SJCRH30 (cell line): Measurements from ENCODE around the gene NOS2. TPM values are rescaled to one million over a fixed set of nuclear protein-coding genes. Genes with fewer than 3 reads are reported as not detected.
A peak's percentile ranks its signal among the peaks of the same experiment; 100 is the strongest.
"Not testable (repeated sequence)": the region's sequence is repeated elsewhere in the genome, so short reads cannot be mapped to it uniquely, and the experiment has no call there.

Experiments used
- DNase-seq, 2 experiments: peaks; one replicate each; pipeline ENCODE4 v3.0.0-alpha.2; 2015 to 2020
- H3K27ac ChIP-seq: fragments of 250-450 bp; sonication (Bioruptor Pico); 2 replicates; pipeline ENCODE4 v1.5.1; 2020; ENCODE audit warnings: mild to moderate bottlenecking, moderate library complexity
- H3K27me3 ChIP-seq: fragments of 250-450 bp; sonication (Bioruptor Pico); 2 replicates; pipeline ENCODE4 v1.5.1; 2020; ENCODE audit warnings: mild to moderate bottlenecking, moderate library complexity
- H3K36me3 ChIP-seq: fragments of 250-450 bp; sonication (Bioruptor Pico); 2 replicates; pipeline ENCODE4 v1.5.1; 2020; ENCODE audit warnings: mild to moderate bottlenecking, moderate library complexity
- H3K4me1 ChIP-seq: fragments of 250-450 bp; sonication (Bioruptor Pico); 2 replicates; pipeline ENCODE4 v1.5.1; 2020; ENCODE audit warnings: mild to moderate bottlenecking, moderate library complexity
- H3K4me3 ChIP-seq: fragments of 250-450 bp; sonication (Bioruptor Pico); 2 replicates; pipeline ENCODE4 v1.5.1; 2020; ENCODE audit warnings: mild to moderate bottlenecking, moderate library complexity
- H3K9me3 ChIP-seq: fragments of 250-450 bp; sonication (Bioruptor Pico); replicated peaks from 2 replicates; pipeline ENCODE4 v1.5.1; 2020; ENCODE audit warnings: mild to moderate bottlenecking, moderate library complexity
- total RNA-seq: library from RNA; depleted of rRNA; stranded (reverse); fragments of >200 nt; shearing (Covaris generic); gene quantifications from 2 replicates; pipeline ENCODE4 v1.2.3, GENCODE V29; 2014

The NOS2 gene
- total RNA-seq, 1 experiment from 2014 or later: not detected

DNA sequence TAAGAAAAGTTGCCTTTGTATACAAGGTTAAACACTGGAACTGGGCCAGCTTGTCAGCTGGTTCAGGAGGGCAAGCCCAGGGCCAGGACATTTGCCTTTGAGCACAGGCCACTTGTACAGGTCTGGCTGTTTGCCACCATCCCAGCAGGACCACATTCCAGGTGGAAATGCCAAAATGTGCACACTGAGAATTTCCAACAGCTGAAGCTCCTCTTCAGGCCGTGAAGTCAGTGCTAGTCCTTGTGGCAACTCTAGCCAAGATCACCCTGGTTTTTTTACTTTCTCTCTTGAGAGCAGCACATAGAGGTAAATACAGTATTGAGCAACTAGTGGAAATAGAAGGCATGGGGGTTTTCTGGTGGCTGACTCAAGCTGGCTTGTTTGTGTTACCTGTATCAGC, 29.6 kb upstream of the NOS2 start:
- not testable (repeated sequence) for H3K9me3 ChIP-seq, H3K27ac ChIP-seq, H3K36me3 ChIP-seq, H3K4me1 ChIP-seq, H3K27me3 ChIP-seq, H3K4me3 ChIP-seq
- peak; percentile 66 to 72 for DNase-seq

DNA sequence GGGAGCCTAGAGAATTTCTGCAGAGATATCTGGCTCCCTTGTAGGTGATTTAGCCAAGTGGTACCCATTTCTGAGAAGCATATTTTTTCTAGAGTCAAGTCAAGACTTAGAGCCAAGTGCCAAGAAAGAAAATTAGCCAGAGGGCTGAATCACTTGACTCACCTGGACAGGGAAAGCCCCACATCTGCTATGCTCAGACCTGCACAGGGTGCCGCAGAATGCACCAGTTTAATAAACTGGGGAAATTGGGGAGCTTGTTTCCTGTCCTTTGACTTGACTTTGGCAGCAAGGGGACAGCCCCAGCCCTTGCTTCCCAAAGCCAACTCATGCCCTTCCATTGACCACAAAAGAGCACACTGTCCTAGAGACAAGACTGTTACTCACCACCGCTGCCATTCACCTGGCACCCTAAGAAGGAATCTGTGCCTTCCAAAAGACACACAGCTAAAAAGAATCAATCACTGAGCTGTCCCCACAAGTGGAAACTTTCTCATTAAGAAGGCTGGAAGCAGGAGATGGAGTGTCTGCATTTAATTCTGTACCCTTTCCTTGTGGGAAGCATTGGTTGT, 28.9 kb upstream of the NOS2 start:
- H3K27me3 ChIP-seq, H3K4me1 ChIP-seq, H3K36me3 ChIP-seq, H3K27ac ChIP-seq, H3K9me3 ChIP-seq, DNase-seq, H3K4me3 ChIP-seq: not testable (repeated sequence)

DNA sequence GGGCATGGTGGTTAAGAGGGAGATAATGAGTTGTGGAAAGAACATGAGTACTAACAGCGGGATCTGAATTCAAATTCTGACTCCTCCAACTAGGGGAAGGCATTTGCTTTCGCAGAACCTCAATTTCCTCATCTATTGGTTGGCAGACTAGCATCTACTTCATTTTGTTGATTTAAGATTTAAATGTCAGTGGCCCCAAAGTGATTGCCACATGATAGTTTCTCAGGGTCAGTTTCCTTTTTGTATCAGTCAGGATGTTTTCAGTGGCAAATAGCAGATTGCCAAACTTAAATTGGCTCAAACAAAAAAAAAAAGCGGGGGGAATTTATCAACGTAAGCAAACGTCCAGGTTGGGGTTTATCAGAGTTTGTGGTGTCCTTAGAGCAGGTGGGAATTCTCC, 25.1 kb upstream of the NOS2 start:
- no peak for DNase-seq
- Histone ChIP-seq H3K4me3 (no peak overlapping the region), H3K4me1 (no peaks in the 10 kb centered on the region), H3K36me3 (no peaks in the 10 kb centered on the region), H3K27ac (no peak overlapping the region), H3K9me3 (no peaks in the 10 kb centered on the region), H3K27me3 (0 out of 2 replicates have a peak, but pooled peaks cover 3% of the 10 kb centered on the region)

- H3K36me3 ChIP-seq: no peaks in the 10 kb centered on the region
- H3K9me3 ChIP-seq: no peaks in the 10 kb centered on the region
- 0 out of 2 replicates have a peak, but pooled peaks cover 3% of the 10 kb centered on the region for H3K27me3 ChIP-seq
- H3K4me3 ChIP-seq: no peak overlapping the region
- no peak for DNase-seq
- no peaks in the 10 kb centered on the region for H3K4me1 ChIP-seq
- no peak overlapping the region for H3K27ac ChIP-seq
These were observed 24.4 kb upstream of the NOS2 start for GRCh38 chr17:27824745-27825144.

DNA sequence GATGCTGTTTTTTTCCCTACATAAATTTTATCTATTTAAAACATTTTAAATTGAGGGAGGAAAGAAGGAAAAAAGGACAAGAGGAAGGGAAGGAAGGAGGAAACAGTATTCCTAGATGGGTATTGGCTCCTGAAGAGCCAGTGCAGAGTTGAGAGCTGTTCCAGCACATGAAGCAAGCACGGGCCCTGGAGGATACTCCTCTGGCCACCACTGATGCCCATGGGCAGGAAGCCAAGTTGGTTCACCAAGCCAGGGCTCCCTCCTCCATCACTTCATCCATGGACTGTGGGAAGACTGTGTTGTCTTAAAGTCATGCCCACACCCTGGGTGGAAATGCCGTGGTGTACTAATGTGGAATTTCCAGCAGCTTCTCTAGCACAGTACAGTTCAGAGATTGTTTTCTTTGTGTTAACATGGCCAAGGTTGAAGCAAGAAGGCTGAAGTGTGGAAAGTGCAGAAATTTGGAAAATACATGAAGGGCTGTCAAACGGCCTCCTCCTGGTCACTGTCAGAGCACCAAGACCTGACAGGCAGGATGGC, 23.9 kb upstream of the NOS2 start:
- Histone ChIP-seq H3K4me3 (no peak overlapping the region), H3K27me3 (0 out of 2 replicates have a peak, but pooled peaks cover 3% of the 10 kb centered on the region), H3K27ac (no peak overlapping the region), H3K9me3 (no peaks in the 10 kb centered on the region), H3K36me3 (no peaks in the 10 kb centered on the region), H3K4me1 (no peaks in the 10 kb centered on the region)
- no peak for DNase-seq

GRCh38 chr17:27822108-27822507, 21.8 kb upstream of the NOS2 start:
- DNase-seq: not testable (repeated sequence)

DNA sequence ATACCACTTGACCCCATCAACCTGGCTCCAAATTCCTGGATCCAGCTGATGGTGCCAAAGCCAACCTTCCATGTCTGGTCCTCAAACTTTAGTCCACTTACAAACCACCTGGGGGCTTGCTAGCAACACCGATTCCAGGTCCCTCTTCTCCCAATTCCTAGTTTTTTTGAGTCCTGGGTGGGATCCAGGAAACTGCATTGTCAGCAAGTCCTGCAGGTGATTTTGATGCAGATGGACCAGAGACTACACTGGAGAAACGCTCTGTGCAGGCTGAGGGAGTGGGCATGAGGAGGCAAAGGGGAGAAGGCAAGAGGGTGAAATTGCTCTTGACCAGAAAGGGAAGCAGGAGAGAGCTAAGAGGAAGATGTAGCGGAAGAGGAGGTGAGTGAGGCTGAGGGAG, 21.0 kb upstream of the NOS2 start:
- Histone ChIP-seq H3K4me1 (no peaks in the 10 kb centered on the region), H3K27me3 (0 out of 2 replicates have a peak, but pooled peaks cover 3% of the 10 kb centered on the region), H3K36me3 (no peaks in the 10 kb centered on the region), H3K27ac (no peak overlapping the region), H3K9me3 (no peaks in the 10 kb centered on the region), H3K4me3 (no peak overlapping the region)
- DNase-seq: no peak

More at GRCh38 chr17:27822108-27822507, 21.8 kb upstream of the NOS2 start:
- H3K9me3 ChIP-seq, H3K36me3 ChIP-seq, H3K27ac ChIP-seq, H3K27me3 ChIP-seq, H3K4me1 ChIP-seq, H3K4me3 ChIP-seq: not testable (repeated sequence)

DNA sequence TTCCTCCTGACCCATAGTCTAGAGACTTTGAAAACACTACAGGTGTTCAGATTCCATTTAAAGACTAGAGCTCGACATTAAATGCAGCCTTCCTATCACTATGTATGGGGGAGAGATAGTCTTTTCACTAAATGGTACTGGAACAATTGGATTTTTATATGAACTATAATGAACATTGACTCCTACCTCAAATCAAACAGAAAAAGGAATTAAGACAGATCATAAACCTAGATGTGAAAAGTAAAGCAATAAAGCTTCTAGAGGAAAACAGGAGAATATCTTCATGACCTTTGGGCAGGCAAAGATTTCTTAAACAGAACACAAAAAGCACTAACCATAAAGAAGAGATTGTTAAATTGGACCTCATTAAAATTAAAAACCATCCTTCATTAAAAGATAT, 18.8 kb upstream of the NOS2 start:
- no peaks in the 10 kb centered on the region for H3K27me3 ChIP-seq
- H3K9me3 ChIP-seq: no peaks in the 10 kb centered on the region
- H3K27ac ChIP-seq: no peak overlapping the region
- no peaks in the 10 kb centered on the region for H3K4me1 ChIP-seq
- H3K36me3 ChIP-seq: no peaks in the 10 kb centered on the region
- H3K4me3 ChIP-seq: no peak overlapping the region
- no peak for DNase-seq

GRCh38 chr17:27818401-27819105, 18.2 kb upstream of the NOS2 start:
- no peaks in the 10 kb centered on the region for H3K9me3 ChIP-seq
- H3K4me3 ChIP-seq: no peak overlapping the region
- no peak for DNase-seq
- no peaks in the 10 kb centered on the region for H3K36me3 ChIP-seq
- H3K27ac ChIP-seq: no peak overlapping the region
- no peaks in the 10 kb centered on the region for H3K4me1 ChIP-seq
- peaks cover 5% of the 10 kb centered on the region; the same call in 1 of the 2 replicates for H3K27me3 ChIP-seq

GRCh38 chr17:27817731-27818130, 17.4 kb upstream of the NOS2 start:
- DNase-seq: no peak
- H3K27me3 ChIP-seq: peaks cover 6% of the 10 kb centered on the region; the same call in 1 of the 2 replicates
- no peak overlapping the region for H3K4me3 ChIP-seq
- no peak overlapping the region for H3K27ac ChIP-seq
- no peaks in the 10 kb centered on the region for H3K4me1 ChIP-seq
- H3K36me3 ChIP-seq: no peaks in the 10 kb centered on the region
- no peaks in the 10 kb centered on the region for H3K9me3 ChIP-seq

DNA sequence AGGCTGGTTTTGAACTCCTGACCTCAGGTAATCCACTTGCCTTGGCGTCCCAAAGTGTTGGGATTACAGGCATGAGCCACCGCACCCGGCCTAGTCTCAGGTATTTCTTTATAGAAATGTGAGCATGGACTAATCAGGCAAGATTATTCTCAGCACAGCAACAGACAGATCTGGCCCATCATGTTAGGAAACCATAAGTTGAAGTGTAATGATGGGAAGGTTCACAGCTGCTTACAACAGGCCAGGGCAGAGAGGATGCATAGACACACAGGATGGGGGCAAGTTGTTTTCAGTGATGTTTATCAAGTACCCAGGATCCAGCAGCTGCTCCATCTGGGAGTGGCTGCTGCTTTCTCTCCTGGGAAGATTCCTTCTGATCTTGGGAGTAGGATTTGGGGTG, 16.6 kb upstream of the NOS2 start:
- Histone ChIP-seq H3K4me1 (no peaks in the 10 kb centered on the region), H3K27me3 (peaks cover 6% of the 10 kb centered on the region; the same call in 1 of the 2 replicates), H3K4me3 (no peak overlapping the region), H3K27ac (no peak overlapping the region), H3K36me3 (no peaks in the 10 kb centered on the region), H3K9me3 (no peaks in the 10 kb centered on the region)
- DNase-seq: no peak

- H3K4me3 ChIP-seq: no peak overlapping the region
- H3K27ac ChIP-seq: no peak overlapping the region
- peaks cover 6% of the 10 kb centered on the region for H3K27me3 ChIP-seq
- DNase-seq: no peak
- no peaks in the 10 kb centered on the region for H3K9me3 ChIP-seq
- no peaks in the 10 kb centered on the region for H3K36me3 ChIP-seq
- no peaks in the 10 kb centered on the region for H3K4me1 ChIP-seq
These were observed 11.6 kb upstream of the NOS2 start for GRCh38 chr17:27811961-27812360.

GRCh38 chr17:27810902-27811557, 10.7 kb upstream of the NOS2 start:
- Histone ChIP-seq H3K27ac (no peak overlapping the region), H3K4me3 (no peak overlapping the region), H3K36me3 (no peaks in the 10 kb centered on the region), H3K9me3 (no peaks in the 10 kb centered on the region), H3K4me1 (no peaks in the 10 kb centered on the region), H3K27me3 (peaks cover 6% of the 10 kb centered on the region)
- no peak for DNase-seq

- Histone ChIP-seq H3K27ac (no peak overlapping the region), H3K4me3 (no peak overlapping the region), H3K9me3 (no peaks in the 10 kb centered on the region), H3K27me3 (peaks cover 6% of the 10 kb centered on the region), H3K36me3 (no peaks in the 10 kb centered on the region), H3K4me1 (no peaks in the 10 kb centered on the region)
- DNase-seq: no peak
These were observed 10.0 kb upstream of the NOS2 start for GRCh38 chr17:27810211-27810901.

DNA sequence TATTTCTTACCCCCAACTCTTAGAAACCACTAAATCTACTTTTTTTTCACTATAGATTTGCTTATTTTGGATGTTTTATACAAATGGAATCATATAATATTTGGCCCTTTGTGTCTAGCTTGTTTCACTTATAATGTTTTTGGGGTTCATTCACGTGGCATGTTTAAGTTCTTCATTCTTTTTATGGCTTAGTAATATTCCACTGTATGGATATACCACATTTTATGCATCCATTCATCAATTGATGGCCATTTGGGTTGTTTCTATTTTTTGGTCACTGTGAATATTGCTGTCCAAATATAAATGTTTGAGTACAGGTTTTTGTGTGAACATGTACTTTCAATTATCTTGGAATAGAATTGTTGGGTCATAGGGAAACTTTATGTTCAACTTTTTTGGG, 9.2 kb upstream of the NOS2 start:
- no peak for DNase-seq
- Histone ChIP-seq H3K4me3 (no peak overlapping the region), H3K27me3 (peaks cover 6% of the 10 kb centered on the region), H3K9me3 (no peaks in the 10 kb centered on the region), H3K36me3 (no peaks in the 10 kb centered on the region), H3K4me1 (no peaks in the 10 kb centered on the region), H3K27ac (no peak overlapping the region)
